Activated T-helper 17 cell treated with anti-CD3 and anti-CD28 coated beads, Interleukin-2, amount 50 U/mL, for 72 hours (primary cell): ENCODE measurements around the gene ZNF423. TPM values are rescaled to one million over a fixed set of nuclear protein-coding genes. Genes with fewer than 3 reads are reported as not detected.

Source experiments
- ATAC-seq: fragments of 150-1000 bp; cut with Tn5 transposase; replicated peaks from 2 replicates; pipeline ENCODE4 v1.10.0; 2021; ENCODE audit warnings: mild to moderate bottlenecking, moderate library complexity
- H3K27ac Mint-ChIP-seq: one replicate; pipeline ENCODE4 v1.8.0; 2022; ENCODE audit warnings: mixed read lengths
- H3K27me3 Mint-ChIP-seq: one replicate; pipeline ENCODE4 v1.8.0; 2022; ENCODE audit warnings: mixed read lengths
- H3K36me3 Mint-ChIP-seq: one replicate; pipeline ENCODE4 v1.8.0; 2022; ENCODE audit warnings: low read depth, mild to moderate bottlenecking, mixed read lengths
- H3K4me1 Mint-ChIP-seq: one replicate; pipeline ENCODE4 v1.8.0; 2022; ENCODE audit warnings: mixed read lengths
- H3K4me3 Mint-ChIP-seq: one replicate; pipeline ENCODE4 v1.8.0; 2022; ENCODE audit warnings: mild to moderate bottlenecking, mixed read lengths
- H3K9me3 Mint-ChIP-seq: one replicate; pipeline ENCODE4 v1.8.0; 2022; ENCODE audit warnings: mixed read lengths
- total RNA-seq, 2 donors: library from RNA; stranded (reverse); gene quantifications; one replicate each; pipeline ENCODE4 v1.2.3, GENCODE V29; 2022

The ZNF423 gene
- total RNA-seq, 2 donors from 2014 or later = not detected

DNA sequence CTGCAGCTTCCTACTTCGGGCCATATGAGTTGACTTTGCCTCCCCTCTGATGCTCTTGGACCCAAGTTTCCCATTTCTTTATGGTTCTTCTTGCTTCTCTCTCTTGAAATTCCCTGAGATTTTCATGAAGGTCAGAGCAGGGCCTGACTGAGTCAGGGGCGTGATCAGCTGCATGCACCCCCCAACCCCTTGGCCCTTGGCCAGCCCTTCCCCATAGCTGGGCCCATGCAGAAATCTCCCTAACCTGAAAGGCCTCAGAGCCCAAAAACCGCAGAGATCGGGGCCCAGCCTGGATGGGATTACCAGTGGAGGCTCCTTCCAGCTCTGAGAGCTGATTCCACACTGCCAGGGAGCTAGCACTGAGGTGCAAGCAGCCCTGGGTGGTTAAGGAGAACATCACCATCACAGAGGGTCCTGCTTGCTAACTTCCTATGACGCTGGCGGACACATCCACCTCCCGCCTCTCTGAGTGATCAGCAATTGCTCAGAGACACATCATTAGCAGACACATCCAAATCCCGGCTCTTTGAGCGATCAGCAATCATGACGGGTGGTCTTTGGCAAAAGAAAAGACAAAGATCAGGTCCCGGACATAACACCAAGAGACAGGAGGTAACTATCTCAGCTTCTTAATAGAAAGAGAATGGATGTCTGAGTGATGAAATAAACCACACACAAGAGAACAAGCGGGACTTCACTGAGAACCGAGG, 320.9 kb downstream of the ZNF423 start:
- H3K27ac Mint-ChIP-seq = no peak overlapping the region
- H3K4me1 Mint-ChIP-seq = no peaks in the 10 kb centered on the region
- no peak for ATAC-seq
- H3K27me3 Mint-ChIP-seq = no peaks in the 10 kb centered on the region
- H3K9me3 Mint-ChIP-seq = no peaks in the 10 kb centered on the region
- no peaks in the 10 kb centered on the region for H3K36me3 Mint-ChIP-seq
- no peak overlapping the region for H3K4me3 Mint-ChIP-seq

DNA sequence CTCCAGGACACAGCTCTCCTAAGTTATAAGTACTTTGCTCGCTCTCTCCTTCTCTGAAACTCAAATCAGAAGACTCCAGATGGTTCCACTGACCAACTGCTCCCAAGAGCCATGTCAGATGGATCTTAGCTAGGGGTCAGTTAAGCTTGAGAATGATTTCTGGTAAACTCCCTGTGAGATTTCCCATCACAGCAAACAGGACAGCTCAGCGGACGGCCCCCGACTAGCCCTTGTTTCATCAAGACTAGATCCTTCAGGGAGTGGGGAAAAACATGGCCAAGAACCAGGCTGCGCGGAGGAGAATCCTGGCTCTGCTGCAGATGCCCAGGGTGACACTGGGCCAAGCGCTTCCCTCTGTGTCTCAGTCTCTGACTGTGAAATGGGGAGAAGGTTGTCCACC, 322.5 kb downstream of the ZNF423 start:
- H3K4me1 Mint-ChIP-seq = no peaks in the 10 kb centered on the region
- ATAC-seq = no peak
- no peaks in the 10 kb centered on the region for H3K27me3 Mint-ChIP-seq
- H3K36me3 Mint-ChIP-seq = no peaks in the 10 kb centered on the region
- no peaks in the 10 kb centered on the region for H3K9me3 Mint-ChIP-seq
- H3K27ac Mint-ChIP-seq = no peak overlapping the region
- no peak overlapping the region for H3K4me3 Mint-ChIP-seq

DNA sequence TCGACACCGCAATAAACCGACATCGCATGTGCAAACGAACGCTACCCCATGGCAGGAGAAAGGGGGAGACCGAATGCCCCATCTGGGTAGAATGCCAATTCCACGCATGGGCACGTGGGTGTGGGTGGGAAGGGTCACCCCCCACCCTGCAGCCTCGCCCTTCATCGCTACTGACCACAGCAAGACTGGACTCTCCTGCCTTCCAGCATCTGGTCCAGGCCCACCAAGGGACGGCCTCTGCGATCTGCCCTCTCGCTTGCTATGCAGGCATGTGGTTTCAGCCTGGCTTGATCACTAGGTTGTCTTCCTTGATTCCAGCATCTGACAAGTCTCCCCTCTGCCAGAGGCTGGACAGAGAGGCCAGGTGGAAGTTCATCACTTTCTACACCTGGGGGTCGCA, 323.0 kb downstream of the ZNF423 start:
- ATAC-seq = no peak
- Mint-ChIP-seq H3K9me3 (no peaks in the 10 kb centered on the region), H3K36me3 (no peaks in the 10 kb centered on the region), H3K4me1 (no peaks in the 10 kb centered on the region), H3K27ac (no peak overlapping the region), H3K4me3 (no peak overlapping the region), H3K27me3 (no peaks in the 10 kb centered on the region)

DNA sequence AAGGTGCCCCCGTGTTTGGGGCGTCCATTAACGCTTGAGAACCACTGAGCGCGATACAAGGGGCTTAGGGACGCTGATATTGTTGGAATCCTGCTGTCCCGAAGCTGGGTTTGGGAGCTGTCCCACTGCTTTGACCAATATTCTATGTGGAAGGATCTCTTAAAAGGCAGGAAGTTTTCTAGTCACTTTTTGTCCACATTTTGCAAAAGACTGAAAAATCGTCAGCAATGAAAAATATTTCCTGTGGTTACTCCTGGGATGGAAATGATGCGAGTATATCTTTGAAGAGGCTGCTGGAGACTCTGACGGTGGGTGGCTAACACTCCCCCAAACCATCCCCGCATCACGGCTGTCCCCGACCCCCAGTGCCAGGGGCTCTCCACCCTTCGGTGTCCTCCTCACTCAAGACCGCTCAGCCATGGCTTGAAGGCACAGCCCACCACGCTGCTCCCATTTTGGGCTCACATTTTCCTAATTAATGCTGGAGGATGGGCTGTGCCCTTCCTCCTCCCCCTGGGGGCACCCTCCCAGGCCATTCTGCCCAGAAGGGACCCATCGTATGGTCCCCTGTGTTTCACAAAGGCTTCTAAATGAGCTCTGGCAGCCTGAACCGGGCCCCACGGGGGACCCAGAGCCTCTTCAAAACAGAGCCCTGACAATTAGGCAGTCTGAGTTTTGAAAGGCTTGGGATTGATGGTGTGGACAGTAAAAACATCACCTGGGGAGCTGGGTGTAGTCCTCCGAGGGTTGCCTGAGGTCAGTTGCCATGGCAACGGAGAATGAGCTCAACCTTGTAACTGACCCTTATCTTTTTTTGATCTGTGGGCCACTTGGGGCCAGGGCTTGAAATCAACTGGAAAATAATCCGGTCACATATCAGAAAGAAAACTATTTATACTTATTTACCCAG, 323.7 kb downstream of the ZNF423 start:
- Mint-ChIP-seq H3K4me1 (no peaks in the 10 kb centered on the region), H3K4me3 (no peak overlapping the region), H3K9me3 (no peaks in the 10 kb centered on the region), H3K27me3 (no peaks in the 10 kb centered on the region), H3K27ac (no peak overlapping the region), H3K36me3 (no peaks in the 10 kb centered on the region)
- no peak for ATAC-seq

DNA sequence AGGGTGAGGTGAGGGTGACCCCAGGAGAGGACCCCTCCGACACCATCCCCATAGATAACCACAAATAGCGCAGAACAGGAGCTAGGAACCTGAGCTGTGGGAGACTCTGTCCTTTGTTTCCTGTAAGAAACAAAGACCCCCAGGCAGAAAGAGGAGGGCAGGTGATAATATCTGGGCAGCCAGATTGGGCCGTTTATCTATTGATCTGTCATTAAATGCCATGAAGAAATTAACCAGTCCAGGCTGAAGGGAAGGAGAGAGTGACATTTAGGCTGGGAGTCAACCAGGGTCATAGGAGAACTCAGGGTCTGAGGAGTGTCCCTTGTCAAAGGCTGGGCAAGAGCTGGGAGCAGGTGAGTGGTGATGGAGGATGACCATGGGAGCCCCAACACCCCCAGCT, 324.5 kb downstream of the ZNF423 start:
- no peaks in the 10 kb centered on the region for H3K9me3 Mint-ChIP-seq

DNA sequence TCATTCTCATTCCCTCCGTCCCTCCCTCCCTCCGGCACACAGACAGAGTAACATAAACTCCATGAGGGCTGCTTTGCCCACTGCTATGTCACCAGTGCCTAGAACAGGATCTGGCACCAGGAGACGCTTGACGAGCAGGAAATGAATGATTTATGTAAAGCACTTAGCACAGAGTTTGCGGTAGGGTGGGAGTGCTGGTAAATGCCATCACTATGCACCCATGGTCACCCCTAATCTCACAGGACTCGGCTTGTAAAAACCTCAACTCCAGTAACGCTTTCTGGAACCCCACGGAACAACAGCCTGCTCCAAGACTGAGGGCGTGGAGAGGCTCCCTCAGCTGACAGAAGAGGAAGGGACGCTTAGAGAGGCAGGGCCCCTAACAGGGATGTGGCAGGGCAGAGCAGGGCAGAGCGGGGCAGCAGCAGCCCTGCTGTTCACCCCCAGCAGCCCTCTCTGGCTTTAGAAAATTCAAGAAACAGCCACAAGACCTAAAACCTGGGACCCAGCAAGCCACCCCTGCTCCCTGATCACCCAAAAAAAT, 325.4 kb downstream of the ZNF423 start:
- Mint-ChIP-seq H3K27ac (no peak overlapping the region), H3K9me3 (no peaks in the 10 kb centered on the region), H3K4me3 (no peak overlapping the region), H3K36me3 (no peaks in the 10 kb centered on the region), H3K27me3 (no peaks in the 10 kb centered on the region), H3K4me1 (no peaks in the 10 kb centered on the region)
- ATAC-seq = no peak

More for the DNA sequence above, 324.5 kb downstream of the ZNF423 start:
- Mint-ChIP-seq H3K4me3 (no peak overlapping the region), H3K27ac (no peak overlapping the region), H3K27me3 (no peaks in the 10 kb centered on the region), H3K4me1 (no peaks in the 10 kb centered on the region), H3K36me3 (no peaks in the 10 kb centered on the region)
- ATAC-seq = no peak

DNA sequence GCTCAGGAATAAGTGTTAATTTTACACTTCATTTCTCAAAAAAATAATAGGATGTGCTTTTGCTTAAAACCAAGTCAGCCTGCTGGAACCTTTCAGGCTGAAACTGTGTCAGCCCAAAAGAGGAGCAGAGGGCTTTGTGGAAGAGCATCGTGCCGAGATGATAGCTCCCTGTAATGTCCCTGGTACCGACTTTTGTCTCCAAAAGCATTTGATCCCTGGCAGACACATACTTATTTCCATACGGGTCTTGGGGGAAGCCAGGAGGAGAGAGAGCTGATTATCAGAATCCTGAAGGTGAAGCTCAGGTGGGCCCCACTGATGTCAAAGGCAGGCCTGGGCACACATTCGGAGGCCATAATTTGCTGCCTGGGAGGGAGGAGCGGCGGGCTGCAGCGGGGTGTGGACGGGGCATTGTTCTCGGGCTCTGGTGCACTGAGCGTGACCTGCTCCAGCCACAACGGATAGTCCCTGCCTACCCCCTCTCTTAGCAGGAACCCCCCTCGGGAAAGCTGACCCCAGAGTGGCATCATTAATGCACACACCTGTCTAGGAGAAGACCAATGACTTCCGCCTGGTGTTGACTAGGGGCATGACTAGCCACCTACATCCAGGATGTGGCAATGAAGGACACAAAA, 326.4 kb downstream of the ZNF423 start:
- no peak overlapping the region for H3K27ac Mint-ChIP-seq
- no peak overlapping the region for H3K4me3 Mint-ChIP-seq
- H3K9me3 Mint-ChIP-seq = no peaks in the 10 kb centered on the region
- no peaks in the 10 kb centered on the region for H3K36me3 Mint-ChIP-seq
- ATAC-seq = no peak
- H3K4me1 Mint-ChIP-seq = no peaks in the 10 kb centered on the region
- no peaks in the 10 kb centered on the region for H3K27me3 Mint-ChIP-seq

DNA sequence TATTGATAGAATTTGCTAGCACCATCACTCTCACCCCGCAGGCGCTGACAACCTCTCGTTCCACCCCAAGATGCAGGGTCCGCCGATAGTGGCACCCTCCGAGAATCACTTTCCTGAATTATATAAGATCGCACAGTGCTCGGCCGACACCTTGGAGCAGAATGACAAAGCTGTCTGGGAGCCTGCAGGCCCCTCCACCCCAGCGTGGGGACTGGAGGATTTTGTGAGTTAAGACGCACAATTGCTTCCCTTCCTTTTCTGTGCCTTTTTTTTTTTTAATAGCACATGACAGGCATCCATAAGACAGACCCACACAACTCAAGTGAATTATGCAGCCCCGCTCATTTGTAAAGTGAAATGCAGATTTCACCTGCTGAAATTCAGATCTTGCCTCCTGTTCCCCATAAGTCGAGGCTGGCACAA, 327.0 kb downstream of the ZNF423 start:
- no peaks in the 10 kb centered on the region for H3K27me3 Mint-ChIP-seq
- no peaks in the 10 kb centered on the region for H3K4me1 Mint-ChIP-seq
- H3K4me3 Mint-ChIP-seq = no peak overlapping the region
- ATAC-seq = no peak
- no peaks in the 10 kb centered on the region for H3K36me3 Mint-ChIP-seq
- no peaks in the 10 kb centered on the region for H3K9me3 Mint-ChIP-seq
- no peak overlapping the region for H3K27ac Mint-ChIP-seq

DNA sequence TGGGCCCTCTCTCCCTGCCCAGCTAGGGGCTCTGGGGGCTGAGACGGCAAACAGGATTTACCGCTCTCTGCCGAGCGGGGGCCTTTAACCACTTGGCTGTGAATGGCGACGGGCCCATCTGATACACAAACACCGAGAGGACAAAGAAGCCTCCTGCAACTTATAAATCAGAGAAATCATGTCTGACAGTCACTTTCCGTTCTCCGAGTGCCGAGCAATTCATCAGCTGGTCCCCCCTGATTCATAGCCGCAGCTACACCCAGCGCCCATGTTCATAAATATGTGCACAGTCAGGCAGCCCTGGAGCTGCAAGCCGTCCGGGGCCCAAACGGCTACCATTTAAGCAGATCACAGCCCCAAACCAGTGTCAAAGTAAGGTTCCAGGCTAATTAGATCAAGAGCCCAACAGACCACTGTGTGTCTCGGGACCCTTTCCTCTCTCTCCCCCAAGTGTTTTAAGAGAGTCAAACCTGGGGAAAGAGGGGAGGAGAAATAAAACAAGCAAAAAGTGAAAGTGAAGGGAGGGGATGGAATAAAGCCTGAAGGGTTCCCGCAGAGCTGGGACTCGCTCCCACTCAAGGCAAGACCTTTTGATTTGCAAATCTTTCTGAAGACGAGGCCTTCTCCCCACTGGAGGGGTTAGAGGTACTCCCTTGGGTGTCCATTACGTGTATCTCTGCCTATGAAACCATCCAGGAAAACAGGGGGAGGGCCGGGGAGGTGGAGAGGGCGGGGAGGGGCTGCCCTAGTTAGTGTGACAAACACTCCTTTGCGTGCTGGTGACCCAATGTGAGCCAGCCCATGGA, 327.6 kb downstream of the ZNF423 start:
- ATAC-seq = no peak
- H3K27ac Mint-ChIP-seq = no peak overlapping the region
- H3K4me3 Mint-ChIP-seq = no peak overlapping the region
- no peaks in the 10 kb centered on the region for H3K4me1 Mint-ChIP-seq
- H3K27me3 Mint-ChIP-seq = no peaks in the 10 kb centered on the region
- H3K9me3 Mint-ChIP-seq = no peaks in the 10 kb centered on the region
- no peaks in the 10 kb centered on the region for H3K36me3 Mint-ChIP-seq

DNA sequence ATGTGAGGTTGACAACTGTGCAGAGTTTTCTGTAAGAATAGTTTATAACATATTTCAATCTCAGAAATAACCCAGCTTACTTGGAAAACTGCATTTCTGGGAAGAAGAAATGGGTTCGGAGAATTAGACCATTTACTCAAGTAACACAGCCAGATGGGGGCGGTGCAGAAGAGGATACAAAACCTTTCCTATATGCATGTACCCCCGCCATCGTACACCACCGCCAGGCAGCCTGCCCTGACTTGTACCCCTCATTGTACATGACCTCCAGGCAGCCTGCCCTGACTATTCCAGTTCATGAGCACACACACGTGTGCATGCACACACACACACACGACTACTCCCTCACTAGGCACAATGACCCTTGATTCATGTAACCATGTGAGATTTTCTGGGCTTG, 328.3 kb downstream of the ZNF423 start:
- Mint-ChIP-seq H3K4me1 (no peaks in the 10 kb centered on the region), H3K36me3 (no peaks in the 10 kb centered on the region), H3K4me3 (no peak overlapping the region), H3K27me3 (peaks cover under 1% of the 10 kb centered on the region), H3K9me3 (no peaks in the 10 kb centered on the region), H3K27ac (no peak overlapping the region)
- no peak for ATAC-seq

DNA sequence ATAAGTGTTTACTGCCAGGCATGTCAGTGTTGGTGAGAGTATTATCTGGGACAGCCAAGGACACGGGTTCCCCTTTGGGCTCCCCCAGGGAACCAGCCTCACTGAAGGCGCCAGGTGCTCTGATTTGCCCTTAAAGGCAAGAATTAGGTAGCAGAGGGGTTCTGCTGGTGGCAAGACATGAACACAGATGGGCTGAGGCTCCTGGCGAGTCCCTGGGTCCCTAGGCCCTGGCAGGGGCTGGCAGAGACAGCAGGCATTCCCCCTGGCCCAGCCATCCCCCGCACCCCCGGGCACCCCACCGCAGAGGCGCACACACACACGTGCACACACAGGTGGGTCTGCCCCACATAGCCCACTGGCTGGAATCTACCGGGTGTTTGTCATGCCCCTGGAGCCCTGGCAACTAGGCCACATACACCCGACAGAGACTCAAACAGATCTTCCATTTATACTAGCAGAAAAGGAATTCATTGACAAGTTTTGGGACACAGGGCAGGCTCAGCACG, 329.0 kb downstream of the ZNF423 start:
- peaks cover 3% of the 10 kb centered on the region for H3K27me3 Mint-ChIP-seq
- H3K4me1 Mint-ChIP-seq = no peaks in the 10 kb centered on the region
- no peaks in the 10 kb centered on the region for H3K36me3 Mint-ChIP-seq
- H3K4me3 Mint-ChIP-seq = no peak overlapping the region
- no peak overlapping the region for H3K27ac Mint-ChIP-seq
- H3K9me3 Mint-ChIP-seq = no peaks in the 10 kb centered on the region
- no peak for ATAC-seq

DNA sequence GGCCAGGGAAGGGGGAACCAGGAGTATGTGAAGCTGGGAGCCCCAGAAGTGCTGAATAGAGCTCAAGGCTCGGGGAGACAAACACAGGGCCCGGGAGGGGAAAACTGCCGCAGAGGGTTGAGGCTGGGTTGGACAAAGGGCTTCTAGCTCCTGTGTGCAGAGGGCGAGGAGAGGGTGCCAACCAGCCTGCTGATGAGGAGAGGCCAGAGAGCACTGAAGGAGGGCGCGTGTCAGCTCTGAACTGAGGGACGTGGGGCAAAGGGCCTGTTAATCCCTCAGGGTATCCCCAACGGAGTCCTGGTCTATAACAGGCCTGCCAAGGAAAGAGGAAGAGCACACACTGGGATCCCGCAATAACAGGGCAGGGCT, 331.0 kb downstream of the ZNF423 start:
- ATAC-seq = no peak
- no peaks in the 10 kb centered on the region for H3K4me1 Mint-ChIP-seq
- no peaks in the 10 kb centered on the region for H3K9me3 Mint-ChIP-seq
- no peak overlapping the region for H3K4me3 Mint-ChIP-seq
- peaks cover 3% of the 10 kb centered on the region for H3K27me3 Mint-ChIP-seq
- no peaks in the 10 kb centered on the region for H3K36me3 Mint-ChIP-seq
- no peak overlapping the region for H3K27ac Mint-ChIP-seq

DNA sequence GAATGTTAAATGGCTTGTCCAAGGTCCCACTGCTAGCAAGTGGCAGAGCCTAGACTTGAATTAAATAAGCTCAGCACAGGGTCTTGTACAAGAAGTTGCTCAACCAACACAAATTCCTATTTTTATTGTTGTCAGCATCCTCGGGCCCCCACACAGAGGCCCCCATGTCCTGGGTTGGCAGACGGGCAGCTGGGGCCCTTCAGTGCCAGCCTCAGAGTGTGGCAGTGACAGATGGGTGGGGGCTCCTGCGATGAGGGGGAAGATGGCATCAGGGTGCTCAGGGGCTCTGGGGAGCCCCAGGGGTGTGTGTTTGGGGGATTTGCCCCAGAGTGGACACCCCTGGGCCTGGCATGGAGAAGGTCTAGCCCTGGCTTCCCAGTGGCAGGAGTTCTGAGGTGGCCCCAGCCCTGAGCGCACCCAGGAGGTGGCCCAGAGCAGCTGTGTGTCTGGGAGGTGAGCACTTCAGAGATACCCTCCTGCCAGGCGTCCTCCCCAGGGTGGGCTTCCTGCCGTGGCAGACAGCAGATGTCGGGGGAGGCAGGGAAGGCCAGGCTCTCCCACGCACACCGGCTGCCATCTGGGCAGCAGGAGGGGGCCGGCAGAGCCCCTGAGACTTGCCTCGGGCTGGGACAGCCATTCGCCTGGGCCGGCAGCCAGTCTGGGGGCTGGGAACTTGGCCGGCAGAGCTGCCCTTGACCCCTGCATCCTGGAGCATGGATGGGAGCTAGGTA, 331.5 kb downstream of the ZNF423 start:
- Mint-ChIP-seq H3K4me3 (no peak overlapping the region), H3K27ac (no peak overlapping the region), H3K27me3 (peaks cover 3% of the 10 kb centered on the region), H3K4me1 (no peaks in the 10 kb centered on the region), H3K36me3 (no peaks in the 10 kb centered on the region), H3K9me3 (no peaks in the 10 kb centered on the region)
- no peak for ATAC-seq
